SK-N-SH treated with all-trans-retinoic acid at 6 μM for 48 hours (cell line): ENCODE measurements around the gene TBL1X.
"Not testable (repeated sequence)": the region's sequence is repeated elsewhere in the genome, so short reads cannot be mapped to it uniquely, and the experiment has no call there.

Experiments used
- ATAC-seq: fragments of 200-7000 bp; cut with Tn5 transposase; 3 replicates; pipeline ENCODE4 v1.9.1; 2020; ENCODE audit warnings: mild to moderate bottlenecking, moderate library complexity
- BACH2 ChIP-seq: fragments of 250-450 bp; sonication (Bioruptor Pico); IDR thresholded peaks from 2 replicates; pipeline ENCODE4 v1.9.0; 2021; ENCODE audit warnings: mild to moderate bottlenecking, borderline replicate concordance
- CREB5 ChIP-seq: fragments of 250-450 bp; sonication (Bioruptor Pico); IDR thresholded peaks from 2 replicates; pipeline ENCODE4 v1.5.1; 2020; ENCODE audit warnings: low read depth, mild to moderate bottlenecking, moderate library complexity
- CSRNP3 ChIP-seq: fragments of 250-450 bp; sonication (Bioruptor Pico); IDR thresholded peaks from 2 replicates; pipeline ENCODE4 v1.5.1; 2021; ENCODE audit warnings: mild to moderate bottlenecking, moderate library complexity
- ESRRG ChIP-seq: fragments of 250-450 bp; sonication (Bioruptor Pico); IDR thresholded peaks from 2 replicates; pipeline ENCODE4 v1.6.1; 2021; ENCODE audit warnings: mild to moderate bottlenecking
- GLIS3 ChIP-seq: fragments of 250-450 bp; sonication (Bioruptor Pico); IDR thresholded peaks from 2 replicates; pipeline ENCODE4 v1.5.0; 2020; ENCODE audit warnings: mild to moderate bottlenecking, moderate library complexity
- ISL1 ChIP-seq: fragments of 250-450 bp; sonication (Bioruptor Pico); IDR thresholded peaks from 2 replicates; pipeline ENCODE4 v2.1.2; 2022; ENCODE audit warnings: mild to moderate bottlenecking, moderate library complexity
- OSR1 ChIP-seq: fragments of 250-450 bp; sonication (Bioruptor Pico); IDR thresholded peaks from 2 replicates; pipeline ENCODE4 v1.8.0; 2022; ENCODE audit warnings: moderate library complexity, mild to moderate bottlenecking, inconsistent platforms
- POU6F1 ChIP-seq: fragments of 250-450 bp; sonication (Bioruptor Pico); IDR thresholded peaks from 2 replicates; pipeline ENCODE4 v1.8.0; 2021; ENCODE audit warnings: low read depth, mild to moderate bottlenecking, moderate library complexity, borderline replicate concordance
- PPARA ChIP-seq: fragments of 250-450 bp; sonication (Bioruptor Pico); IDR thresholded peaks from 2 replicates; pipeline ENCODE4 v1.5.0; 2020; ENCODE audit warnings: mild to moderate bottlenecking, borderline replicate concordance
- RARB ChIP-seq: fragments of 250-450 bp; sonication (Bioruptor Pico); IDR thresholded peaks from 2 replicates; pipeline ENCODE4 v1.8.0; 2021; ENCODE audit warnings: mild to moderate bottlenecking, moderate library complexity
- SNAI2 ChIP-seq: fragments of 250-450 bp; sonication (Bioruptor Pico); IDR thresholded peaks from 2 replicates; pipeline ENCODE4 v1.5.0; 2020; ENCODE audit warnings: mild to moderate bottlenecking, moderate library complexity
- TCF4 ChIP-seq: fragments of 250-450 bp; sonication (Bioruptor Pico); IDR thresholded peaks from 2 replicates; pipeline ENCODE4 v1.8.0; 2021; ENCODE audit warnings: mild to moderate bottlenecking, moderate library complexity, borderline replicate concordance
- TOX ChIP-seq: fragments of 250-450 bp; sonication (Bioruptor Pico); IDR thresholded peaks from 2 replicates; pipeline ENCODE4 v1.8.0; 2021; ENCODE audit warnings: mild to moderate bottlenecking, moderate library complexity, borderline replicate concordance
- TSHZ2 ChIP-seq: fragments of 250-450 bp; sonication (Bioruptor Pico); IDR thresholded peaks from 2 replicates; pipeline ENCODE4 v1.5.0; 2020; ENCODE audit warnings: mild to moderate bottlenecking, moderate library complexity
- ZFP30 ChIP-seq: fragments of 450-650 bp; formaldehyde crosslinking; IDR thresholded peaks from 2 replicates; pipeline ENCODE4 v1.5.0; 2022; ENCODE audit warnings: mild to moderate bottlenecking, moderate library complexity
- ZNF70 ChIP-seq: fragments of 450-650 bp; formaldehyde crosslinking; IDR thresholded peaks from 2 replicates; pipeline ENCODE4 v1.5.0; 2020; ENCODE audit warnings: mild to moderate bottlenecking, moderate library complexity
- ZNF8 ChIP-seq: fragments of 450-650 bp; formaldehyde crosslinking; IDR thresholded peaks from 2 replicates; pipeline ENCODE4 v1.5.0; 2020; ENCODE audit warnings: mild to moderate bottlenecking, moderate library complexity

Gene TBL1X

GRCh38 chrX:9430346-9430921 lies 34.4 kb upstream of the TBL1X start:
- ATAC-seq, result no peak
- TF ChIP-seq ISL1 (CRISPR knock-in tag), result no peak

GRCh38 chrX:9431281-9431680 lies 33.6 kb upstream of the TBL1X start:
- ATAC-seq, result no peak
- TF ChIP-seq CREB5 (CRISPR knock-in tag) (no peak), CSRNP3 (no peak), ZNF70 (CRISPR knock-in tag) (no peak), RARB (CRISPR knock-in tag) (no peak), ZFP30 (CRISPR knock-in tag) (no peak)
- TF ChIP-seq, all 23 proteins: peak for 0

GRCh38 chrX:9433596-9433995 lies 31.3 kb upstream of the TBL1X start:
- no peak for TF ChIP-seq TCF4 (CRISPR knock-in tag)
- TF ChIP-seq ISL1 (CRISPR knock-in tag), result no peak
- TF ChIP-seq, all 23 proteins: peak for 0
- ATAC-seq, result no peak

GRCh38 chrX:9434051-9434550 lies 30.8 kb upstream of the TBL1X start:
- no peak for TF ChIP-seq SNAI2 (CRISPR knock-in tag)
- no peak for TF ChIP-seq ZNF8 (CRISPR knock-in tag)
- no peak for TF ChIP-seq TOX
- TF ChIP-seq TSHZ2 (CRISPR knock-in tag), result no peak
- no peak for TF ChIP-seq OSR1
- TF ChIP-seq ZFP30 (CRISPR knock-in tag), result no peak
- TF ChIP-seq GLIS3, result no peak
- TF ChIP-seq ESRRG (CRISPR knock-in tag), result no peak
- TF ChIP-seq RARB (CRISPR knock-in tag), result no peak
- TF ChIP-seq TCF4 (CRISPR knock-in tag), result no peak
- TF ChIP-seq CSRNP3, result no peak
- no peak for TF ChIP-seq BACH2 (CRISPR knock-in tag)
- no peak for TF ChIP-seq POU6F1
- TF ChIP-seq ISL1 (CRISPR knock-in tag), result no peak
- no peak for ATAC-seq

- ATAC-seq, result not testable (repeated sequence)
Measured at GRCh38 chrX:9435086-9435485, 29.8 kb upstream of the TBL1X start.

- ATAC-seq, result no peak
- TF ChIP-seq TSHZ2 (CRISPR knock-in tag) (no peak), OSR1 (no peak), POU6F1 (no peak), ZNF70 (CRISPR knock-in tag) (no peak), PPARA (CRISPR knock-in tag) (no peak), RARB (CRISPR knock-in tag) (no peak), TCF4 (CRISPR knock-in tag) (no peak), ZFP30 (CRISPR knock-in tag) (no peak)
Measured at GRCh38 chrX:9436812-9437211, 28.0 kb upstream of the TBL1X start.
